CD4-positive, alpha-beta T cell treated with Interleukin-15 for 1 hour (primary cell): Measurements from ENCODE around the gene CUL4A.
"Not testable (repeated sequence)": the region's sequence is repeated elsewhere in the genome, so short reads cannot be mapped to it uniquely, and the experiment has no call there.

Source experiments
- DNase-seq: peaks from one replicate; pipeline ENCODE4 v3.0.0-alpha.2; 2020

The CUL4A gene

DNA sequence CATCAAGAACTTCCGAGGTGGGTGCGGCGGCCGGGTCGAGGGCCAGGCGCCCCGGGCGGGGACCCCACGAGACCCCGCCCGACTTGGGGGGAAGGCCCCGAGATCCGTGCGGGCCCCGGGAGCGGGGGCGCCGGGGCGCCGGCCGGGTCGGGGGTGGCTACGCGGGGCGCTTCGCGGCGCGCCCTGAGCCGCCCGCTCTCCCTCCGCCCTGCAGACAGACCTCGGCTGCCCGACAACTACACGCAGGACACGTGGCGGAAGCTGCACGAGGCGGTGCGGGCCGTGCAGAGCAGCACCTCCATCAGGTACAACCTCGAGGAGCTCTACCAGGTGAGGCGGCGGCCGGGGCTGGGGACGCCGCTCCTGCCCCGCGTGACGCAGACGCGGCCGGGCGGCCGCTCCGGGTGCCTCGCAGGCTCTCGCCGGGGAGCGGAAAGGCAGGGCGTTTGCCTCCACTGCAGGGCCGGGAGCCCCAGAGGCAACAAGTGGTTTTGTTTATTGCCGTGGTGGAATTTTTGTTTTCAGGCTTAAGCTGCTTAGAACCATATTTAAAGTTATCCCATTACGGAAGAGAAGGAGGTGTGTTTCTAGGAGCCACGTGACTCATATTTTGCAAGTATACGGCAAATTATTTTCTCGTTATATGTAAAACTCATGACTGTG, 477 bp downstream of the CUL4A start:
- DNase-seq, result peak; percentile 82

DNA sequence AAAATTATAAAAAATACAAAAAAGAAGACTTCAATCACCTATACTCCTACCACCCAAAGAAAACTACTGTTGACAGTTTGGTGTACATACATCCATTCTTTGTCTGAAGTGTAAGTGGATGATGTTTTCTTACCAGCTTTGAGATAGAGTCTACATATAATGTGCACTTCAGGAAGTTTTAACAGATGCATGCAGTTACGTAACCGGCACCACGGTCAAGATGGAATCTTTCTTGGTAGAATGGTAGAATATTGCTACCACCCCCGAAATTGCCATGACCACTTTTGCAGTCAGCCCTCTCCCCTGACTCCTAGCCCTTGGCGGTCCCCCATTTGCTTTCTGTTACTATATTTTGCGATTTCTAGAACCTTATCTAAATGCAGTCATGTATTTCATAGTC, 1.4 kb downstream of the CUL4A start:
- no peak for DNase-seq

DNA sequence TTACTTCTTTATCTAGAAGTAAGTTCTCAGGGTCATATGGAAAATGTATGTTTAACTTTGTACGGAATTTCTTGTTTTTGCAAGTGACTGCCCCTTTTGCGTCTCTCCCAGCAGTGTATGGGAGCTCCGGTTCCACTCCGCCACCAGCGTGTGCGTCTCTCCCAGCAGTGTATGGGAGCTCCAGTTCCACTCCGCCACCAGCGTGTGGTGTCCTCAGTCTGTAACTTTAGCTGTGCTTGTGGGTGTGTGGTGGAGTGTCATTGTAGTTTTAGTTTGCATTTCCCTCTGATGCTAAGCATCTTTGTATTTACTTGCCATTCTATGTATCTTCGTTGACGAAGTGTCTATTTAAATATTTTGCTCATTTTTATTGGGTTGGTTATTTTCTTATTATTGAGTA, 2.4 kb downstream of the CUL4A start:
- DNase-seq, result no peak

DNA sequence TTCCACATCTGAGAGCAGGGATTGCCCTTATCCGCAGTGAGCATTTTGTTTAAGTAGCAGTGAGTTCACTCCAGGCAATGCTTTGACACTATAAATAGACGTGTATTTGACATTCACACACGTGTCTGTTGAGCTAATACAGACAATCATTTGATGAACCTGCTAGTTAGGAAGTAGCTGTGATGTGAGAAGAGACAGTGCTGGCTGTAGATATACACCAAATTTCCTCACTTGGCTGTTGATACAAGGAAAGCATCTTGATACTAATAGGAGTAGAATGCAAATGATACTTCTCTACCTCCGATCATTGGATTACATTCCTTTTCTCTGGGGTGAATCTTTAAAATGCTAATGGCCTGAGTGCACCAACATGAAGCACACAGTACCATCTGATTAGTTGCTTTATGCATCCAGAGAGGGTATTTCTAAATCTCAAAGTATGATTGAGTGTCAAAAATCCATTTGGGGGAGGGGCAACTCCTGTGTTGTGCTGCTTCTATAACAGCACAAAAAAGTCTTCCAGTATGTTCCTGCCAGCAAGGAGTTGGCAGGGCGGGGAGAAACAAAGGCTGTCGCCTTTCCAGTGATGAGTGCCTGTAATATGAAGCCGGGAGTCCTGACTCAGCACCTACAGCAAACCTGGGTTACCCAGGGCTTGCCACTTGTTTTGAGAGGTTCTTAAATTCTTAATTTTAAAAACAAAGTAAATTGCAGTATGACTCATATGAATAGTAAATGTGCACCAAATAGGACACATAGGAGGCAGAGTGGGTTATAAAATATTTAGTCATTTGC, 7.0 kb downstream of the CUL4A start:
- DNase-seq, result no peak

DNA sequence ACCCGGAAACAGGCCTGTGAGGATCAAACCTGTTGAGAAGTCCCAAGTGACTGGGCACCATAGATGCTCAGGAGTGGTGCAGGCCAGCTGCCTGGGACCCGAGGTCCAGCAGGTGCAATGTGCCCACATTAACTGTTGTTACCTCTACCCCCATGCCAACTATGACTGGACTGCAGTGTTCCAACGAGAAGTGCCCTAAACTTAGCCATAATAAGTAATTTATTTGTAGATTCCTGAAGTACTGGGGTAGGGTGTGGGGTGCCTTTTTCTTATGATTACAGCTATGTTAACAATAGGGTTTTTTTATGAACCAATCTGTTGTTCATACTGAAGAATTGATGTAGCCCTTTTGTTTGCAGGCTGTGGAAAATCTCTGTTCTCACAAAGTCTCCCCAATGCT, 9.2 kb downstream of the CUL4A start:
- no peak for DNase-seq

DNA sequence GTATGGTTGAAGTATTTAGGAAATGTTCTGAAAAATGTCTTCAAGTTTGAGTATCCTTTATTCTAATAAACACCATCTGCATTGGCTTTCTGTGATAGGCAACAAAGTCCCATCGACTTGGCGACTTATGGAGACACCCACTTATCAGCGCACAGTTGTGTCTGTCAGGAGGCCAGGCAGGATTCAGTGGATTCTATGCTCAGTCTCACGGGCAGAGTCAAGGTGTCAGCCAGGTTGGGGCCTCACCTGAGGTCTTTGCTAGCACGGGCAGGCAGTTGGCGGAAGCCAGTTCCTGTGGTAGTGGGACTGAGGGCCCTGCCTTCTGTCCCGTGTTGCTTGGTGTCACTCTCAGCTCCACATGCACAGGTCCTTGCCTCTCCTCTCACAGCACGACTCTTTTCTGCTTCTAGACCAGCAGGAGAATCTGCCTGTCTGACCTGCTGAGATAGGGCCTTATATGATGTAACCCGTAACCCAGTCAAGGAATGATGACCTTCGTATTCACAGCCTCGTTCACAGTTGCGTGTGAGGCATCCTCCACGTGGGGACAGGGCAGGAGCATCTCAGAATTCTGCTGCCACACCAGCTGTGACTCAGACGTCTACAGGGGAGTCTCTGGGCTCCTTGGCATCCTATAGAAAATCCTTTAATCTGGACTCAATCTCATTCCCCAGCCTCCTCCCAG, 10.0 kb downstream of the CUL4A start:
- DNase-seq, result no peak

DNA sequence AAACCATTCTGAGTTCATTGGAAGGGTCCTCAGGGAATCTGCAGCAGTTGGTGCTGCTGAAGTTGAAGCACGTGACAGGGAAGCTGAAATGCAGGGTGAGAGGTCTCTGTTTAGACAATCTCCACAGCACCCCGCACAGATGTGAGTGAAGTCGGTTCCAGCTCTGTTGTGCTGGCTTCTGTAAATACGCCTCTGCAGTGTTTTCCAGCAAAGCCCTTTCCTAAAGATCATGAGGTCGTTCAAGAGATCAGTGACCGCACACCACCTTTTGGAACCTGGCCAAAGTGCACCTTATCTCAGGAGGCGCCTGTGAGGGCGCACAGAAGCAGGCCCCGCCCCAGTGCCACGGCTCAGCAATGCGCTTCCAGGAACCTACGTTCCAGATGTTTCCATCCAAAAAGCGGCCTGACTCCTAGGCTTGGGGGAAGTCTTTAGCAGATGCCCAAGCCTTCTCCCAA, 10.8 kb downstream of the CUL4A start:
- no peak for DNase-seq

DNA sequence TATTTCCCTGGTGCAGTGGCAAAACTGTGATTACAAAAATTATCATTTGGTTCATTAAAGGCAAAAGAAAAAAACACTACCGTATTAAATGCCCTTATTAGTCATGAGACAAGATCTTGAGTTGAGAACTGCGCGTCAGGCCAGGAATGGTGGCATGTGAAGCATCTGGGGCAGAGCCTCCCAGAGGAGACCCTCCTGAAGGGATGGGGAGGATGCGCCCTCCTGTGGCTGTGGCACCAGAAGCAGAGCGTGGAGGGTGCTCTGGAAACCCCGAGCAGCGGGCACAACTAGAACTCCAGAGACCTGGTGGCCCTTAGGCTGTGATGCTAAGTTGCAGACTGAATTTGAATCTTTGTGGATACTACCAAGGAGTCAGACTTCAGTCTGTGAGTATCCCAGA, 11.5 kb downstream of the CUL4A start:
- no peak for DNase-seq

DNA sequence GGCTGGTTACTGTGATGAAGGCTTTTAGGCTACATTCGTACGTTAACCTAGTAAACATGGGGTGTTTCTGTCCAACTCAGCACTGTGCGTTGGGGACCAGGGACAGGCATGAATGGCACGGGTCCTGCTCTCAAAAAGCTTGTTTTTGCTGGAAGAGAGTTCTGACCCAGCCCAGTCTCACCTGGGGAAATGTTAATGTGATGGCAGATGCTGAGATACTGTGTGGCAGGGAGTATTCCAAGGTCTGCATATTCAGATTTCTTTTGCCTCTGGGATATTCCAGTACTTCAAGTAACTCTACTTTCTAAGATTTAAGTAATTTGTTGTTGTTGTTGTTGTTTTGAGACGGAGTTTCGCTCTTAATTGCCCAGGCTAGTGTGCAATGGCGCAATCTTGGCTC, 13.7 kb downstream of the CUL4A start:
- no peak for DNase-seq

DNA sequence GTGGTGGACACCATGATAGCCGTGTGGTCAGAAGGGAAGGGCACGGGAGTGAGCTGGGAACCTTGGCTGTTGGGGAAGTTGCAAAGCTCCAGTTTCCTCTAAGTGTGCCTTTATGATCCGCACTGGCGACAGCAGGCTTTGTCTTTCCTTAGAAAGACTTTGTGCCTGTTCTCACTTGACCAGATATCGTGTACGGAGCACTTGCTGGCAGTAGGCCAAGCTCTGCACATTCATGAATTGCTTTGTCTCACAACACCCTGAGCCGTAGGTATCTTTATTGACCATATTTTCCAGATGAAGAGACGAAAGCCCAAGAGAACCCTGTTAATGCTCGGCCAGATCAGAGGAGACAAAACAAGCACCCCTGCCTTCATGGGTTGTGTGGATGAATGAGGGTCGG, 15.1 kb downstream of the CUL4A start:
- no peak for DNase-seq

DNA sequence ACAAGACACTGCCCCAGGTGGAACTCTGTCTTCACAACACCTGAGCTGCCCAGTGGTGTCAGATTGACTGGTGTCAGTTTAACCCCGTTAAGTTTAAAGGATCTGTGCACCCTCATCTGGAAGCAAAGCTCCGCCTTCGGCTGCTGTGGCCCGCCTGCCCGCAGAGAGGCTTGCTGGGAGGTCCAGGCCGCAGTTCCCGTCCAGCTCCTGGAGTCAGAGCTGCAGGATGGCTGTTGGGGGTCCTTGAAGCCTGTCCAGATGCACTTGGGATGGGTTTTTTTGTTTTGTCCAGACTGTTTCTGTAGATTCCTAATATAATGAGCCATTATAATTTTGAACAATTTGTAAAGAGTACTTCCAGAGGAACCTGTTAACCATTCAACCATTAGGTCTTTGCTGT, 16.1 kb downstream of the CUL4A start:
- no peak for DNase-seq

DNA sequence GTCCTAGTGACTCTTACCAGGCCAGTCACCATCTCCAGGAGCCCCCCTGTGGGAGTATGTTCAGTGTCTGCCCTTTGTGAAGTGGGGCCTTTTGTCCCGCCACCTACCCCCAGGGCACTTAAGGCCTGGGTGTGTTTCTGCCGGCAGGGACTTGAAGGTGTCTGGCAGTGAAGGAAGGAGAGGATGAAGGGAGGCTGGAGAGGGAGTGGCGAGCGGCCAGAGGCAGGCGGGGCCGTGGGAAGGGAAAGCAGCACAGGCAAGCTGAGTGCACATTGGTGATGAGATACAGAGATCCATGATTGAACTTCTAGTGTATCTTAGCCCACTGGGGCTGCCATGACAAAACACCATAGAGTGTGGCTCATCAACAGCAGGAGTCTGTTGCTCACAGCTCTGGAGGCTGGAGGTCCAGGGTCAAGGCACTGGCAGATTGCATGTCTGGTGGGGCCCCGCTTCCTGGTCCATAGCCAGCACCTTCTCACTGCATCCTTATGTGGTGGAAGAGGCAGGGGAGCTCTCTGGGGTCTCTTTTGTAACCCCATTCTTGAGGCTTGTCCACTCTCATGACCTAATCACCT, 17.5 kb downstream of the CUL4A start:
- no peak for DNase-seq

DNA sequence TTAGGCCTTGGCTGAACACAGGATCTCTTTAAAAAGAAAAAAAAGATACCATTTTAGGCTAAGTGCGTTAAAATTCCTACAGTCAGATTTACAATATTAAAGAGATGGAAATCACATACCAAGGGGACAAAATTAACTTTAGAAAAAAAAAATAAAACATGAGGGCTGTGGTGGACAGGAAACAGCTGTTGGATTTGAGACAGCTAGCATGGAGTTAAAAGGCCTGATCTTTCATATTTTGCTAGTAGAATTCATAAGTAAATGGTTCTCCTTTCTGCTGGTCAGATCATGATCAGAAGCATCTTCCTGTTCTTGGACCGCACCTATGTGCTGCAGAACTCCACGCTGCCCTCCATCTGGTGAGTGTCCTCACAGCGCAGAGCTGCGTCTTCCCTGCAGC, 19.7 kb downstream of the CUL4A start:
- no peak for DNase-seq

DNA sequence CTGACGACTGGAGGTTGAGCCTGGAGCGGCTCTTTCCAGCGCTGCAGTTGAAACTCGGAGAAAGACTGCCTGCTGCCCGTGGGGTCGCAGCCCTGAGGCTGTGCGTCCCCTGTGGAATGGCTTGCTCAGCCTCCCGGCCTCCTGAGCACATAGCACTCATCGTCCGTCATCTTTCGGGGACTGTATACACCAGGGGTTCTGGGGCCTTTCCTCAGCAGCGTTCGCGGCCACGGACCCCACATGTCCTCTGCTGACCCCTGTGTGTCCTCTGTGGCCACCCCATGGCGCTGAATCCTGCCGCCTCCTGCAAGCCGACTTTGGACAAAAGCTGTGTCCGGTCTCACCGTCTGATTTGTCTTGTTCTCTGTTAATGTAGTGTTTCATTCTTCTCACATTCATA, 20.4 kb downstream of the CUL4A start:
- no peak for DNase-seq

DNA sequence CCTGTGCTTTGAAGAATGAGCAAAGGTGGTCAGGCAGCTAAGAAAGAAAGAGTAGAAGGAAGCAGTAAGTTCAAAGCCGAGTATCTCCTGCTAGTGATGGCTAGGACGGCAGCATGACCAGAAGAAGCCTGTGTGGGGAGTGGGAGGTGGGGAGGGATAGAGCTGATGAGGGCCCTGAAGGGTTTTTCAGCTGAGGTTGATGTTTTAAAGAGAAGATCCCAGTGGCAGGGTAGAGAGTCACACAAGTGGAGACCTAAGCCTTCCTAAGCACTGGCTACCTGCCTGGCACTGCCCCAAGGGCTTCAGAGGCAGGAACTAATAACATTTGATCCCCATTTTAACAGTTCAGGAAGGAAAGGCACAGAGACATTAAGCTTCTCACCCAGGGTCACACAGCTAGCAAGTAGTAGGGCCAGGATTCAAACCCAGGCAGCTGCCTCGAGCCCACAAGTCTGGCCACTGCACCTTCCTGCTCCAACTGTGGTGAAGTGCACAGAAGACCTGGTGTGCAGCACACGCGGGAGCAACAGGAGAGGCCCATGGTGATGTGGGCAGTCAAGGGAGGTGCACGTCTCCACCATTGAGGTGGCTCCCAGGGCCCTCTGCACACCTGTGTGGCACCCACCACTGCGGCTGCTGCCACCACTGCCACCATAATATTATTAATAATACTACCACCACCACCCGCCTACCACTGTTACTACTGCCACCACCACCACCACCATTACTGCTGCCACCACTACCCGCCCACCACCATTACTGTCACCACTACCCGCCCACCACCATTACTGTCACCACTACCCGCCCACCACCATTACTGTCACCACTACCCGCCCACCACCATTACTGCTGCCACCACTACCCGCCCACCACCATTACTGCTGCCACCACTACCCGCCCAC, 22.1 kb downstream of the CUL4A start:
- DNase-seq, result no peak

DNA sequence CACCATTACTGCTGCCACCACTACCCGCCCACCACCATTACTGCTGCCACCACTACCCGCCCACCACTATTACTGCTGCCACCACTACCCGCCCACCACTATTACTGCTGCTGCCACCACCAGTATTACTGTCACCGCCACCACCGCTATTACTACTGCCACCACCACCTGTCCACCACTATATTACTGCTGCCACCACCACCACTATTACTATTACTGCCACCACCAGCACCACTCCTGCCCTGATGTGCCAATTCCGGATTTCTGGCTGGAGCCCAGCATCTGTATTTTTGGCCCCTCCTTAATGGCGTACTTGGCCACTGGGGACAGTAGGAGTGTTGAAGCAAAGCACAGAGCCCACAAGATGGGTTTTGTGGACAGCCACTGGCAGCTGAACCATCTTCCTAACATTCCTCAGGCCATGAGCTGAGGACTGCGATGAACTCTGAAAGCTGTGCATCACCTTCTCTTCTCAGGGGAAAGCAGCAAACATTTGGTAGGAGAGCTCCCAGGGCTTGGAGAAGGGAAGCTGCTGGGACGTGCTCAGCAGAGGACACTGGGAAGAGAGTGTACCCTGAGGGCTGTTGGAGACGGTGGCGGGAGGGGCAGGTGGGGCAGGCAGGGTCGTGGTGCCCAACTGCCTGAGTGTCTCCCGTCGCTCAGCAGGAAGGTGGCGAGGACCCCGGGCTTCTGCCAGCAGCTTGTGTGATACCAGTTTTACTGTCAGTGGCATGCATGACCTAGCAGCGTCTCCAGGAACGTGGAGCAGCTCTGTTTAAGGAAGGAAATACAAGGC, 23.0 kb downstream of the CUL4A start:
- DNase-seq, result no peak

DNA sequence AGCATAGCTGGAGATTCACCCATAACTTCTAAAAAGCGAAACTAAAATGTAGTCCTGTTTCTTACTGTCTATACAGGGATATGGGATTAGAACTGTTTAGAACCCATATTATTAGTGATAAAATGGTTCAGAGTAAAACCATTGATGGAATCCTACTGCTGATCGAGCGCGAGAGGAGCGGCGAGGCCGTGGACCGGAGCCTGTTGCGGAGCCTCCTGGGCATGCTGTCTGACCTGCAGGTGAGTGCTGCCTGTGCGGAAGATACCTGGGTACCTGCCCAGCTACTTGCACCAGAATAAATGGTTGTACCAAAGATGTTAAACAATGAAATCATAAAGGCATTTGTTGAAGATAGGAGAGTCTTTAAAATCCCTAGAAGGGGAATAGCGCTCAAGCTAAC, 23.7 kb downstream of the CUL4A start:
- no peak for DNase-seq

DNA sequence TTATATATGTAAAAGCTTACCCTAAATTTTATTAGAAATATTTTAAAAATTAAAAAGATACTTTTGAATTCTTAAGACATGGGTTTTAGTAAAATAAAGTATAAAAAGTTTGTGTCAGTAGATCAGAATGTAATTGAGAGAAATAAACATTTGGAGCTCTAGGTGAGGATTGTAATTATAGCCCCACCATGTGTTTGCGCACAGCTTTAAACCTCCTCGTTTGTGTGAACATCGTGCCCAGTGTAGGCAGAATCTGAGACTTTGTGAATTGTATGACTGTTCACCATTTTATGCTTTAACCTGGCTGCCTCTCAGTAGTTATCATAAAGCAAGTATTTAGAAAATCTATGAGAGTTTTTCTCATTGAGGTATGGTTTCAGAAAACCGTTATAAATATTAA, 29.1 kb downstream of the CUL4A start:
- no peak for DNase-seq

DNA sequence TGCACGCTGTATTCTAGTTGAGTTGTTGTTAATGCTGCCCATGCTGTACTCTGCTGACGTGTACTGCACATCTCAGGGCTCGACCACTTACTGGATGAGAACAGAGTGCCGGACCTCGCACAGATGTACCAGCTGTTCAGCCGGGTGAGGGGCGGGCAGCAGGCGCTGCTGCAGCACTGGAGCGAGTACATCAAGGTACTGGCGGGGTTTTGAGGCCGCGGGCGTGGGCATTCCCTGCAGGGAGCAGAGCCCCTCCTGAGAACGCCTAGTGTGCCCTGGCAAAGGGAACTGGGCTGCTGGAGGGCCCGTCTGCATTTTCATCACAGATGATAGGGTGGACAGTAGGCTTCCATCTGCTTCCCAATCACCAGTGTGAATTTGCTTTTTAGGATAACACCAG, 29.9 kb downstream of the CUL4A start:
- DNase-seq, result no peak

DNA sequence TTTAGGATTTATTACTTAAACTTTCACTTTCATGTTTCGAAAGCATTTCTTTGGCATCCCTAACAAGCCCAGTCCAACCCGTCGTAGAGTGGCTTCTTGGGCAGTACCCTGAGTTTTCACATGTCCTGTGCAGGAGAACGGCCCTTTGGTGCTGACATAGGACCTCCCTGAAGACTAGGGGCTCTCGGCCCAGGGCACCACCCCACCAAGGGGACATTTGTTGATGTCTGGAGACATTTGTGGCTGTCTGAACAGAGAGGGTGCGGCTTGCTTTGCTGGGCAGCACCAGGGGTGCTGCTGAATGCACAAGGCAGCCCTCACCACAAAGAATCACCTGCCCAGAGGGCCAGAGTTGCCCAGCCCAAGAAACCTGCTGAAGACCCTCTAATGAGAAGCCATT, 30.6 kb downstream of the CUL4A start:
- DNase-seq, result no peak

DNA sequence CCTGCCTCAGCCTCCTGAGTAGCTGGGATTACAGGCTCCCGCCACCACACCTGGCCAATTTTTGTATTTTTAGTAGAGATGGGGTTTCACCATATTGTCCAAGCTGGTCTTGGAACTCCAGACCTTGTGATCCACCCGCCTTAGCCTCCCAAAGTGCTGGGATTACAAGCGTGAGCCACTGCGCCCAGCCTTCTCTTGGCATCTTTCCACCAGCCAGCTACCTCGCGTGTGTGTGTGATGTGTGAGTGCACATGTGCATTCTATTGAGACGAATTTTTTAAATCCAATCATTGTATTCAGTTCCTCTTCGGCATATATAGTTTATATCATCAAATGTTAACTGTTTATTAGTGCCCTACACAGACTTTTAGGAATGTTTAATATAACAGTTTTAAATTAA, 32.2 kb downstream of the CUL4A start:
- DNase-seq, result not testable (repeated sequence)

DNA sequence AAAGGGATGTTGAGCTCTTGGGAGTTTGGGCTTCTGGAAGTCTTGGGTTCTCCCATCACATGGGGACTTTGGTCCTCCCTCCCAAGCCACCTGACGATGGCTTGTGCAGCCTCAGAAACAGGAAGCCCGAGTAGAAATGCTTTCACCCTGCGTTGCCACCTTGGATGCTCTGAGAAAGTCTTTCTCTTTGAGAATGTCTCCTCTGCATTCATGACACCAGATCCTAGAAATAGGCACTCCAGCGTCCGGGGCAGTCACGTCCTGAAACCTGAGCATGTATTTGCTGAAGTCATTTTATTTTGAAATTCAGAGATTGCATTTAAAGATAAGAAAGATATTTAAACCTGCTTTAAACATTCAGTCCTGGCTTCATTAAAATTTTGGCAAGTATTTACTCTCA, 34.4 kb downstream of the CUL4A start:
- DNase-seq, result no peak
